ENCODE measurements around the gene DCC. TPM values are rescaled to one million over a fixed set of nuclear protein-coding genes. Genes with fewer than 3 reads are reported as not detected.

The DCC gene
- total RNA-seq, 1 experiment from 2014 or later, result 0.39 TPM

GRCh38 chr18:53254265-53254664 lies 914.3 kb downstream of the DCC start:
- BruUV-seq (replicated peaks), result no TSS peak
- H3K4me3 Mint-ChIP-seq (ENCODE audit: unreplicated experiment), result no peak overlapping the region
- no peaks in the 10 kb centered on the region for H3K9me3 Mint-ChIP-seq (ENCODE audit: unreplicated experiment)
- DNase-seq, result no peak
- H3K27ac Mint-ChIP-seq (ENCODE audit: unreplicated experiment), result no peak overlapping the region
- intact Hi-C loops (cut with micrococcal nuclease; ENCODE audit: unreplicated experiment), result no loop called here
- no peaks in the 10 kb centered on the region for H3K36me3 Mint-ChIP-seq (ENCODE audit: insufficient read depth, unreplicated experiment)
- ChIA-PET CTCF (no interaction called here), POLR2A (no interaction called here)
- no peak for TF ChIP-seq CTCF (IDR thresholded peaks at IDR 0.05; ENCODE audit: insufficient read depth in 1 of 2, low read depth in 1 of 2, low read length in 1 of 2, severe bottlenecking in 1 of 2, unreplicated experiment in 1 of 2)
- H3K4me3 ChIP-seq (ENCODE audit: low read depth, low read length), result no peak overlapping the region
- H3K9me3 ChIP-seq, result no peaks in the 10 kb centered on the region
- H3K27me3 Mint-ChIP-seq (ENCODE audit: insufficient read depth, unreplicated experiment), result peaks cover 3% of the 10 kb centered on the region
- no peaks in the 10 kb centered on the region for H3K4me1 Mint-ChIP-seq (ENCODE audit: low read depth, unreplicated experiment)
- H3K4me1 ChIP-seq, result no peaks in the 10 kb centered on the region
- no peaks in the 10 kb centered on the region for H3K27me3 ChIP-seq (replicated peaks; ENCODE audit: control insufficient read depth, insufficient read depth, low read length)
- no peaks in the 10 kb centered on the region for H3K36me3 ChIP-seq (ENCODE audit: control insufficient read depth, insufficient read depth, low read length)

GRCh38 chr18:53261241-53261640 lies 921.2 kb downstream of the DCC start:
- intact Hi-C loops (cut with micrococcal nuclease; ENCODE audit: unreplicated experiment), result no loop called here
- no peaks in the 10 kb centered on the region for H3K4me1 ChIP-seq
- Mint-ChIP-seq H3K36me3 (ENCODE audit: insufficient read depth, unreplicated experiment) (no peaks in the 10 kb centered on the region), H3K4me1 (ENCODE audit: low read depth, unreplicated experiment) (no peaks in the 10 kb centered on the region), H3K4me3 (ENCODE audit: unreplicated experiment) (no peak overlapping the region), H3K27ac (ENCODE audit: unreplicated experiment) (no peak overlapping the region), H3K27me3 (ENCODE audit: insufficient read depth, unreplicated experiment) (no peaks in the 10 kb centered on the region), H3K9me3 (ENCODE audit: unreplicated experiment) (no peaks in the 10 kb centered on the region)
- DNase-seq, result no peak
- CTCF ChIA-PET, result no interaction called here
- TF ChIP-seq CTCF (IDR thresholded peaks at IDR 0.05; ENCODE audit: insufficient read depth in 1 of 2, low read depth in 1 of 2, low read length in 1 of 2, severe bottlenecking in 1 of 2, unreplicated experiment in 1 of 2), result no peak
- POLR2A ChIA-PET, result no interaction called here
- H3K4me3 ChIP-seq (ENCODE audit: low read depth, low read length), result no peak overlapping the region
- H3K9me3 ChIP-seq, result no peaks in the 10 kb centered on the region
- BruUV-seq (replicated peaks), result no TSS peak
- H3K36me3 ChIP-seq (ENCODE audit: control insufficient read depth, insufficient read depth, low read length), result no peaks in the 10 kb centered on the region
- H3K27me3 ChIP-seq (replicated peaks; ENCODE audit: control insufficient read depth, insufficient read depth, low read length), result no peaks in the 10 kb centered on the region

GRCh38 chr18:53266850-53267249 lies 926.9 kb downstream of the DCC start:
- H3K4me3 Mint-ChIP-seq (ENCODE audit: unreplicated experiment), result no peak overlapping the region
- ChIA-PET CTCF (no interaction called here), POLR2A (no interaction called here)
- no peak overlapping the region for H3K27ac Mint-ChIP-seq (ENCODE audit: unreplicated experiment)
- no peaks in the 10 kb centered on the region for H3K36me3 ChIP-seq (ENCODE audit: control insufficient read depth, insufficient read depth, low read length)
- no peaks in the 10 kb centered on the region for H3K4me1 Mint-ChIP-seq (ENCODE audit: low read depth, unreplicated experiment)
- intact Hi-C loops (cut with micrococcal nuclease; ENCODE audit: unreplicated experiment), result no loop called here
- DNase-seq, result no peak
- H3K4me3 ChIP-seq (ENCODE audit: low read depth, low read length), result no peak overlapping the region
- no peaks in the 10 kb centered on the region for H3K9me3 Mint-ChIP-seq (ENCODE audit: unreplicated experiment)
- no peaks in the 10 kb centered on the region for H3K4me1 ChIP-seq
- H3K27me3 Mint-ChIP-seq (ENCODE audit: insufficient read depth, unreplicated experiment), result no peaks in the 10 kb centered on the region
- TF ChIP-seq CTCF (IDR thresholded peaks at IDR 0.05; ENCODE audit: insufficient read depth in 1 of 2, low read depth in 1 of 2, low read length in 1 of 2, severe bottlenecking in 1 of 2, unreplicated experiment in 1 of 2), result no peak
- no peaks in the 10 kb centered on the region for H3K36me3 Mint-ChIP-seq (ENCODE audit: insufficient read depth, unreplicated experiment)
- BruUV-seq (replicated peaks), result no TSS peak
- no peaks in the 10 kb centered on the region for H3K27me3 ChIP-seq (replicated peaks; ENCODE audit: control insufficient read depth, insufficient read depth, low read length)
- no peaks in the 10 kb centered on the region for H3K9me3 ChIP-seq

Data from Caco-2 (cell line).